SIG-M5 (cell line): ENCODE data around the gene ARID1B.

Experiments used
- DNase-seq: peaks from one replicate; lab custom pipeline; 2025; lab: John Stamatoyannopoulos, UW

The ARID1B gene

GRCh38 chr6:156776840-156777576, at the start of gene ARID1B:
ARID1B (plus strand) TSS chr6:156777378; CDS start chr6:156777681, 303 bp downstream.
- no peak for DNase-seq

- no peak for DNase-seq
Measured at GRCh38 chr6:156727715-156728385, 49.3 kb upstream of the ARID1B start.

- DNase-seq = no peak
Measured at GRCh38 chr6:156729248-156729647, 47.9 kb upstream of the ARID1B start.

GRCh38 chr6:156731396-156731795, 45.8 kb upstream of the ARID1B start:
- no peak for DNase-seq

GRCh38 chr6:156735751-156736150, 41.4 kb upstream of the ARID1B start:
- DNase-seq = no peak

DNA sequence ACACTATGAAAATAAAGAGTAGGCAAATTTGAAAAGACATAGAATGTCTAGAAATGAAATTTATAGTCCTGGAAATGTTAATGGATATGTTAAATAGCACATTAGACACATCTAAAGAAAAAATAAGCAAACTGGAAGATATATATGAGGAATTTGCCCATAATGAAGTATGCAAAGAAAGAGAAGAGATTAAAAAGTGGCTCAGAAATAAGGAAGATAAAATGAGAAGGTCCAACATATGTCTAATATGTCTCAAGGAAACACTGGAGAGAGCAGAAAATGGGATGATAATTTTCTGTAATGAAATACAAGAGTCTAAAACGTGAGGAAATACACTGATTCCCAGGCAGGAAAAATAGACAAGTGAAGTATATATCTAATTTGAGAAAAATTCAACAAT, 36.6 kb upstream of the ARID1B start:
- no peak for DNase-seq

DNA sequence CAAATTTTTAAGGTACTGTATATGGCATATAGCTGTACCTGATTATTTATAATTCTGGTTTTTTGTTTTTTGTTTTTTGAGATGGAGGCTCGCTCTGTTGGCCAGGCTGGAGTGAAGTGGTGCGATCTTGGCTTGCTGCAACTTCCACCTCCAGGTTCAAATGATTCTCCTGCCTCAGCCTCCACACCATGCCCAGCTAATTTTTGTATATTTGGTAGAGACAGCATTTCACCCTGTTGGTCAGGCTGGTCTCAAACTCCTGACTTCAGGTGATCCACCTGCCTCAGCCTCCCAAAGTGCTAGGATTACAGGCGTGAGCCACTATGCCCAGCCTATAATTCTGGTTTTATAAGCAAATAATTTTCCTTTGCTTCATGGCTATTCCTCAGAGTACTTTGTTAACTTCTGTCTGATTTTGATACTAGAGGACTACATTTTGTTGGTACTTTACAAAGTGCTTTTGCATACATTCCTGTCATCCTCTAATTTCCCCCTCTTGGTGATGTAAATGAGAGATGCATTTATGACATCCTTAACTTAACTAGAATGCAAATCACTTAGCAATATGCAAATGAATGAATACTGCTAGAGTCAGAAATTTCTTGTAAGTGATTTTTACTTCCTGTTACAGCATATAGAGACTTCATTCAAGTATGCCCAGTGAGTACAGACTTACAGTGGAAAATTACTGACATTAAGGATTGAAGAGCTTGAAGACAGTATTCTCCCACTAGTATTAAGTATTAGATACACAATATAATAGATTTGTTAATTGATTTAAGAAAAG, 35.7 kb upstream of the ARID1B start:
- DNase-seq = no peak

- DNase-seq = no peak
Measured at GRCh38 chr6:156747715-156748114, 29.5 kb upstream of the ARID1B start.

GRCh38 chr6:156748504-156748903, 28.7 kb upstream of the ARID1B start:
- no peak for DNase-seq

- DNase-seq = no peak
Measured at GRCh38 chr6:156752666-156753301, 24.4 kb upstream of the ARID1B start.

- no peak for DNase-seq
Measured at GRCh38 chr6:156756630-156757610, 20.3 kb upstream of the ARID1B start.

- DNase-seq = no peak
Measured at GRCh38 chr6:156757849-156758248, 19.3 kb upstream of the ARID1B start.

- DNase-seq = no peak
Measured at GRCh38 chr6:156760377-156760776, 16.8 kb upstream of the ARID1B start.

DNA sequence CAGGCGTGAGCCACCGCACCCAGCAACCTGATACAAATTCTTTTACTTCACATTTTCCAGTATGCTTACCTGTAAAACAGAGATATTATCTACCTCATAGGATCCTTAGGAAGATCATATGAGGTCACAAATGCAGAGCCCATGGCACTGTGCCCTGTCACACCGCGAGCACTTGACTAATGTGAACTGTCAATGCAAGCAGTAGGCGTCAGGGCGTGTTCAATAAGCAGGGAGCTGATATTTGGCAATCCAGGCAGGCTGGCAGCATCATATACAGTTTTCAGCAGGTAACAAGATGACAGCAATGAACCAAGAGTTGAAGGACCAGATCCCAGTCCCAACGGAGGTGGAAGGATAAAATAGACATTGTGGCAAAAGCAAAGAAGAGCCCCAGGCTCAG, 14.6 kb upstream of the ARID1B start:
- no peak for DNase-seq

- no peak for DNase-seq
Measured at GRCh38 chr6:156765117-156765516, 12.1 kb upstream of the ARID1B start.

GRCh38 chr6:156767603-156768467, 9.3 kb upstream of the ARID1B start:
- no peak for DNase-seq

- no peak for DNase-seq
Measured at GRCh38 chr6:156771047-156771446, 6.1 kb upstream of the ARID1B start.

DNA sequence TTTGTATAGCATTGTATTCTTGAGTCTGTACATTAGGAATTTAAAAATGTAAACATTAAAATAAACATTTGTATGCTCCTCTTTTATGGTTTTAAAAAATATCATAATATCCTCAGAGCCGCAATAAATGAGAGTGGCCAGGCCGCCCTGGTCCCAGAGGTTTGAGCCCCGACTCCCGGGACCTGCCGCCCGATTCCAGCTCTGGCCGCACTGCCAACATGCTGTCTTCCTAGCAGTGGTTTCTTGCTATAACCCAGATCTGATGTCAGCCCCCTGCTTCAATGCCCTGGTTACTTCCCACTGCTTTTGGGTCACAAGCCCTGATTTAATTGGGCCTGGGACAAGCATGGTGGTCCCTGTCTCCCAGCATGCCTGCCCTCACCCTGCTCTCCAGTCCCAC, 5.4 kb upstream of the ARID1B start:
- DNase-seq = no peak

- no peak for DNase-seq
Measured at GRCh38 chr6:156773476-156773875, 3.7 kb upstream of the ARID1B start.
